T-helper 17 cell (primary cell): ENCODE data around the gene EML4. TPM values are rescaled to one million over a fixed set of nuclear protein-coding genes. Genes with fewer than 3 reads are reported as not detected.
A peak's percentile ranks its signal among the peaks of the same experiment; 100 is the strongest.

Experiments used
- ATAC-seq: fragments of 150-1000 bp; cut with Tn5 transposase; 2 replicates; pipeline ENCODE4 v1.10.0; 2021; ENCODE audit warnings: mild to moderate bottlenecking, moderate library complexity
- DNase-seq, 3 donors: peaks; one replicate each; pipeline versions ENCODE4 v3.0.0 to v3.0.0-alpha.2; 2020 to 2021
- H3K9me3 ChIP-seq: one replicate; pipeline ENCODE4 v1.7.0; 2013; ENCODE audit warnings: low read length, mild to moderate bottlenecking; ENCODE audit not compliant: control insufficient read depth, poor library complexity, severe bottlenecking
- H3K27ac Mint-ChIP-seq: one replicate; pipeline ENCODE4 v1.8.0; 2022; ENCODE audit warnings: mild to moderate bottlenecking, moderate library complexity, mixed read lengths
- H3K27me3 Mint-ChIP-seq: one replicate; pipeline ENCODE4 v1.8.0; 2022; ENCODE audit warnings: mixed read lengths
- H3K36me3 Mint-ChIP-seq: one replicate; pipeline ENCODE4 v1.8.0; 2022; ENCODE audit warnings: low read depth, mixed read lengths
- H3K4me1 Mint-ChIP-seq: one replicate; pipeline ENCODE4 v1.8.0; 2022; ENCODE audit warnings: mild to moderate bottlenecking, mixed read lengths
- H3K4me3 Mint-ChIP-seq: one replicate; pipeline ENCODE4 v1.8.0; 2022; ENCODE audit warnings: mild to moderate bottlenecking, moderate library complexity, mixed read lengths
- total RNA-seq, 4 donors: library from RNA in 2 of 4; stranded (reverse) in 2 of 4; gene quantifications; one replicate each; pipeline ENCODE4 v1.2.3 and lab custom pipeline; 2022 to 2026

EML4 gene
- total RNA-seq, 2 donors from 2014 or later = 292 to 348 TPM

- H3K4me3 Mint-ChIP-seq = peak overlapping the region; percentile 57
- DNase-seq (no peak), ATAC-seq (no peak)
- H3K27me3 Mint-ChIP-seq = no peaks in the 10 kb centered on the region
- peaks cover under 1% of the 10 kb centered on the region for H3K36me3 Mint-ChIP-seq
- H3K4me1 Mint-ChIP-seq = peaks cover 52% of the 10 kb centered on the region
- no peaks in the 10 kb centered on the region for H3K9me3 ChIP-seq
- no peak overlapping the region for H3K27ac Mint-ChIP-seq
Measured at GRCh38 chr2:42217914-42218313, 48.8 kb downstream of the EML4 start.

- Mint-ChIP-seq H3K27ac (no peak overlapping the region), H3K36me3 (peaks cover 3% of the 10 kb centered on the region), H3K27me3 (no peaks in the 10 kb centered on the region), H3K4me1 (peaks cover 56% of the 10 kb centered on the region), H3K4me3 (no peak overlapping the region)
- DNase-seq (no peak), ATAC-seq (no peak)
- no peaks in the 10 kb centered on the region for H3K9me3 ChIP-seq
Measured at GRCh38 chr2:42218712-42219111, 49.6 kb downstream of the EML4 start.

- Mint-ChIP-seq H3K4me1 (peaks cover 61% of the 10 kb centered on the region), H3K27me3 (no peaks in the 10 kb centered on the region), H3K4me3 (no peak overlapping the region), H3K36me3 (peaks cover 3% of the 10 kb centered on the region), H3K27ac (peak overlapping the region; percentile 63)
- ATAC-seq (no peak), DNase-seq (no peak)
- no peaks in the 10 kb centered on the region for H3K9me3 ChIP-seq
Measured at GRCh38 chr2:42219160-42219559, 50.0 kb downstream of the EML4 start.

GRCh38 chr2:42220566-42220965 lies 51.4 kb downstream of the EML4 start:
- peak overlapping the region; percentile 63 for H3K27ac Mint-ChIP-seq
- H3K4me1 Mint-ChIP-seq = peaks cover 66% of the 10 kb centered on the region
- no peak for ATAC-seq
- no peak for DNase-seq
- no peaks in the 10 kb centered on the region for H3K9me3 ChIP-seq
- no peaks in the 10 kb centered on the region for H3K27me3 Mint-ChIP-seq
- peaks cover 7% of the 10 kb centered on the region for H3K36me3 Mint-ChIP-seq
- H3K4me3 Mint-ChIP-seq = peak overlapping the region; percentile 68

GRCh38 chr2:42223067-42223854 lies 54.1 kb downstream of the EML4 start:
- ATAC-seq (no peak), DNase-seq (no peak)
- no peaks in the 10 kb centered on the region for H3K27me3 Mint-ChIP-seq
- peak overlapping the region; percentile 76 for H3K4me3 Mint-ChIP-seq
- H3K4me1 Mint-ChIP-seq = peaks cover 61% of the 10 kb centered on the region
- H3K36me3 Mint-ChIP-seq = peaks cover 7% of the 10 kb centered on the region
- H3K9me3 ChIP-seq = no peaks in the 10 kb centered on the region
- H3K27ac Mint-ChIP-seq = peak overlapping the region; percentile 54

GRCh38 chr2:42223855-42224268 lies 54.7 kb downstream of the EML4 start:
- H3K4me1 Mint-ChIP-seq = peaks cover 59% of the 10 kb centered on the region
- ATAC-seq = no peak
- H3K27me3 Mint-ChIP-seq = no peaks in the 10 kb centered on the region
- H3K36me3 Mint-ChIP-seq = peaks cover 7% of the 10 kb centered on the region
- peak overlapping the region; percentile 47 for H3K4me3 Mint-ChIP-seq
- DNase-seq = no peak
- peak overlapping the region; percentile 77 for H3K27ac Mint-ChIP-seq
- no peaks in the 10 kb centered on the region for H3K9me3 ChIP-seq

GRCh38 chr2:42224422-42225067 lies 55.4 kb downstream of the EML4 start:
- H3K9me3 ChIP-seq = no peaks in the 10 kb centered on the region
- no peaks in the 10 kb centered on the region for H3K27me3 Mint-ChIP-seq
- peak overlapping the region; percentile 39 for H3K4me3 Mint-ChIP-seq
- DNase-seq (no peak), ATAC-seq (no peak)
- H3K4me1 Mint-ChIP-seq = peaks cover 62% of the 10 kb centered on the region
- peaks cover 7% of the 10 kb centered on the region for H3K36me3 Mint-ChIP-seq
- H3K27ac Mint-ChIP-seq = peak overlapping the region; percentile 77

- H3K9me3 ChIP-seq = no peaks in the 10 kb centered on the region
- no peak for ATAC-seq
- DNase-seq = no peak
- Mint-ChIP-seq H3K4me1 (peaks cover 62% of the 10 kb centered on the region), H3K36me3 (peaks cover 7% of the 10 kb centered on the region), H3K4me3 (no peak overlapping the region), H3K27ac (peak overlapping the region; percentile 77), H3K27me3 (no peaks in the 10 kb centered on the region)
Measured at GRCh38 chr2:42225573-42225972, 56.4 kb downstream of the EML4 start.

- Mint-ChIP-seq H3K27ac (peak overlapping the region; percentile 86), H3K27me3 (no peaks in the 10 kb centered on the region), H3K36me3 (peaks cover 10% of the 10 kb centered on the region), H3K4me3 (no peak overlapping the region), H3K4me1 (peaks cover 67% of the 10 kb centered on the region)
- no peak for DNase-seq
- no peaks in the 10 kb centered on the region for H3K9me3 ChIP-seq
- peak; percentile 33 for ATAC-seq
Measured at GRCh38 chr2:42227491-42227890, 58.3 kb downstream of the EML4 start.

GRCh38 chr2:42228101-42228500 lies 58.9 kb downstream of the EML4 start:
- H3K4me3 Mint-ChIP-seq = no peak overlapping the region
- peaks cover 64% of the 10 kb centered on the region for H3K4me1 Mint-ChIP-seq
- H3K36me3 Mint-ChIP-seq = peaks cover 8% of the 10 kb centered on the region
- no peak for ATAC-seq
- H3K27ac Mint-ChIP-seq = peak overlapping the region; percentile 86
- no peaks in the 10 kb centered on the region for H3K27me3 Mint-ChIP-seq
- DNase-seq = no peak
- no peaks in the 10 kb centered on the region for H3K9me3 ChIP-seq

GRCh38 chr2:42229949-42230348 lies 60.8 kb downstream of the EML4 start:
- ATAC-seq (no peak), DNase-seq (no peak)
- H3K9me3 ChIP-seq = no peaks in the 10 kb centered on the region
- Mint-ChIP-seq H3K4me1 (peaks cover 53% of the 10 kb centered on the region), H3K36me3 (peaks cover 5% of the 10 kb centered on the region), H3K27me3 (no peaks in the 10 kb centered on the region), H3K27ac (peak overlapping the region; percentile 86), H3K4me3 (peak overlapping the region; percentile 12)

GRCh38 chr2:42230891-42231290 lies 61.7 kb downstream of the EML4 start:
- H3K4me3 Mint-ChIP-seq = peak overlapping the region; percentile 78
- peaks cover 3% of the 10 kb centered on the region for H3K36me3 Mint-ChIP-seq
- no peak for ATAC-seq
- no peaks in the 10 kb centered on the region for H3K9me3 ChIP-seq
- DNase-seq = no peak
- H3K4me1 Mint-ChIP-seq = peaks cover 50% of the 10 kb centered on the region
- no peaks in the 10 kb centered on the region for H3K27me3 Mint-ChIP-seq
- H3K27ac Mint-ChIP-seq = peak overlapping the region; percentile 92

- Mint-ChIP-seq H3K36me3 (peaks cover 3% of the 10 kb centered on the region), H3K4me1 (peaks cover 49% of the 10 kb centered on the region), H3K27ac (peak overlapping the region; percentile 92), H3K27me3 (no peaks in the 10 kb centered on the region), H3K4me3 (no peak overlapping the region)
- ATAC-seq (no peak), DNase-seq (no peak)
- no peaks in the 10 kb centered on the region for H3K9me3 ChIP-seq
Measured at GRCh38 chr2:42232024-42232423, 62.9 kb downstream of the EML4 start.
